ENCODE data around the gene RCOR1.

RCOR1 gene

GRCh38 chr14:102699416-102700110 lies 107.1 kb downstream of the RCOR1 start:
- DNase-seq (ENCODE audit: low read depth, low spot score): no peak

GRCh38 chr14:102708494-102708893 lies 116.0 kb downstream of the RCOR1 start:
- in situ Hi-C loops (cut with HindIII; ENCODE audit: low sequenced_read_pairs): no loop called here
- no peak overlapping the region for H3K4me3 ChIP-seq (ENCODE audit: low read depth, low read length)

More at GRCh38 chr14:102699416-102700110, 107.1 kb downstream of the RCOR1 start:
- in situ Hi-C loops (cut with HindIII; ENCODE audit: low sequenced_read_pairs): no loop called here
- H3K4me3 ChIP-seq (ENCODE audit: low read depth, low read length): no peak overlapping the region
- no peak for TF ChIP-seq CTCF (IDR thresholded peaks at IDR 0.05; ENCODE audit: low read depth, low read length)

GRCh38 chr14:102711207-102711606 lies 118.8 kb downstream of the RCOR1 start:
- H3K4me3 ChIP-seq (ENCODE audit: low read depth, low read length): no peak overlapping the region
- DNase-seq (ENCODE audit: low read depth, low spot score): no peak
- in situ Hi-C loops (cut with HindIII; ENCODE audit: low sequenced_read_pairs): no loop called here
- no peak for TF ChIP-seq CTCF (IDR thresholded peaks at IDR 0.05; ENCODE audit: low read depth, low read length)

More at GRCh38 chr14:102708494-102708893, 116.0 kb downstream of the RCOR1 start:
- no peak for DNase-seq (ENCODE audit: low read depth, low spot score)
- TF ChIP-seq CTCF (IDR thresholded peaks at IDR 0.05; ENCODE audit: low read depth, low read length): no peak

GRCh38 chr14:102711946-102712345 lies 119.5 kb downstream of the RCOR1 start:
- no peak for TF ChIP-seq CTCF (IDR thresholded peaks at IDR 0.05; ENCODE audit: low read depth, low read length)
- no peak overlapping the region for H3K4me3 ChIP-seq (ENCODE audit: low read depth, low read length)
- in situ Hi-C loops (cut with HindIII; ENCODE audit: low sequenced_read_pairs): no loop called here
- DNase-seq (ENCODE audit: low read depth, low spot score): no peak

- DNase-seq (ENCODE audit: low read depth, low spot score): peak; percentile 12
- in situ Hi-C loops (cut with HindIII; ENCODE audit: low sequenced_read_pairs): no loop called here
- TF ChIP-seq CTCF (IDR thresholded peaks at IDR 0.05; ENCODE audit: low read depth, low read length): no peak
- no peak overlapping the region for H3K4me3 ChIP-seq (ENCODE audit: low read depth, low read length)
These were observed 124.8 kb downstream of the RCOR1 start for GRCh38 chr14:102717276-102717675.

GRCh38 chr14:102722646-102723045 lies 130.2 kb downstream of the RCOR1 start:
- H3K4me3 ChIP-seq (ENCODE audit: low read depth, low read length): no peak overlapping the region
- no peak for TF ChIP-seq CTCF (IDR thresholded peaks at IDR 0.05; ENCODE audit: low read depth, low read length)
- no peak for DNase-seq (ENCODE audit: low read depth, low spot score)
- in situ Hi-C loops (cut with HindIII; ENCODE audit: low sequenced_read_pairs): no loop called here
